Panc1 (cell line): ENCODE measurements around the gene PDE4C. TPM values are rescaled to one million over a fixed set of nuclear protein-coding genes. Genes with fewer than 3 reads are reported as not detected.

ENCODE experiments used
- ATAC-seq: fragments of 200-7000 bp; cut with Tn5 transposase; 2 replicates; pipeline ENCODE4 v1.9.1; 2020; ENCODE audit warnings: mild to moderate bottlenecking, moderate library complexity
- BruUV-seq: library from RNA; stranded (reverse); fragments of 400-500 nt; replicated peaks from 2 replicates; lab custom pipeline; 2021; lab: Mats Ljungman, UMichigan
- CTCF ChIA-PET: fragments of 300-600 bp; sonication (Branson Sonifier 250); formaldehyde crosslinking; loops from one replicate; lab custom pipeline; 2022; ENCODE audit warnings: antibody characterized with exemption; lab: Charles Lee
- POLR2A ChIA-PET: fragments of 300-600 bp; sonication (Branson Sonifier 250); formaldehyde crosslinking; loops from one replicate; lab custom pipeline; 2022; ENCODE audit warnings: antibody characterized with exemption; lab: Charles Lee
- DNase-seq: peaks from one replicate; pipeline ENCODE4 v3.0.0-alpha.2; 2010; ENCODE audit warnings: low read depth, low spot score
- H3K27ac ChIP-seq: 2 replicates; pipeline ENCODE4 v1.5.1; 2011; ENCODE audit warnings: mild to moderate bottlenecking, low read length, inconsistent platforms
- H3K27me3 ChIP-seq: fragments of 200-500 bp; sonication (Bioruptor generic); 2 replicates; pipeline ENCODE4 v1.6.0; 2014; ENCODE audit warnings: low read length, inconsistent platforms; ENCODE audit not compliant: control insufficient read depth, insufficient read depth
- H3K36me3 ChIP-seq: fragments of 200-500 bp; sonication (Bioruptor generic); 2 replicates; pipeline ENCODE4 v1.5.1; 2014; ENCODE audit warnings: inconsistent platforms, mild to moderate bottlenecking, low read length, moderate library complexity; ENCODE audit not compliant: control insufficient read depth, insufficient read depth
- H3K4me1 ChIP-seq: 2 replicates; pipeline ENCODE4 v1.5.1; 2011; ENCODE audit warnings: inconsistent platforms, mild to moderate bottlenecking, low read length, moderate library complexity; ENCODE audit not compliant: control insufficient read depth, insufficient read depth
- H3K4me3 ChIP-seq, 2 experiments: 2 replicates each; pipeline ENCODE4 v1.5.1; 2011 to 2012; ENCODE audit warnings: low read depth in 2 of 2, low read length in 2 of 2, mild to moderate bottlenecking in 2 of 2, inconsistent platforms in 1 of 2, moderate library complexity in 1 of 2
- H3K9me3 ChIP-seq: fragments of 200-500 bp; sonication (Bioruptor generic); 2 replicates; pipeline ENCODE4 v1.5.1; 2014; ENCODE audit warnings: low read depth, mild to moderate bottlenecking, inconsistent platforms, low read length, moderate library complexity; ENCODE audit not compliant: control insufficient read depth, insufficient read depth
- CTCF ChIP-seq: fragments of 450-650 bp; IDR thresholded peaks from 2 replicates; pipeline ENCODE4 v1.5.1; 2017; ENCODE audit warnings: mild to moderate bottlenecking
- POLR2AphosphoS5 ChIP-seq: IDR thresholded peaks from 2 replicates; pipeline ENCODE4 v1.6.1; 2012; ENCODE audit warnings: mild to moderate bottlenecking, low read depth, low read length, moderate library complexity
- REST ChIP-seq, 2 experiments: IDR thresholded peaks; 2 replicates each; pipeline ENCODE4 v1.6.1; 2011 to 2012; ENCODE audit warnings: low read depth in 2 of 2, control low read depth in 1 of 2, low read length in 1 of 2, mild to moderate bottlenecking in 1 of 2, moderate library complexity in 1 of 2; ENCODE audit not compliant: insufficient read depth in 1 of 2
- SIN3A ChIP-seq: IDR thresholded peaks from 2 replicates; pipeline ENCODE4 v1.6.1; 2012; ENCODE audit warnings: low read depth, mild to moderate bottlenecking, low read length, moderate library complexity, borderline replicate concordance; ENCODE audit not compliant: insufficient read depth
- TCF7L2 ChIP-seq: IDR thresholded peaks from 2 replicates; pipeline ENCODE4 v1.6.1; 2011; ENCODE audit warnings: mild to moderate bottlenecking, low read depth, low read length, inconsistent platforms
- in situ Hi-C: cut with HindIII; loops from 2 replicates; pipeline ENCODE4 v1.10.0; 2016; ENCODE audit warnings: low sequenced_read_pairs, low pct_unique_long_range_greater_than_20kb
- intact Hi-C: fragments of 100-400 bp; cut with micrococcal nuclease; formaldehyde crosslinking; loops from one replicate; pipeline ENCODE4 v1.10.0; 2022; ENCODE audit not compliant: unreplicated experiment
- total RNA-seq: library from RNA; stranded (reverse); gene quantifications from one replicate; pipeline ENCODE4 v1.2.1, GENCODE V29; 2021; ENCODE audit not compliant: unreplicated experiment

PDE4C gene
- total RNA-seq, 1 experiment from 2014 or later = 0.98 TPM

GRCh38 chr19:18253130-18253529, 26.9 kb upstream of the PDE4C start:
- no peaks in the 10 kb centered on the region for H3K27me3 ChIP-seq
- DNase-seq (no peak), ATAC-seq (no peak)
- in situ Hi-C loops (no loop called here), intact Hi-C loops (loop anchor here (5.0 kb wide), 1 partner anchor 46 kb away; no protein-coding TSS in a partner anchor)
- H3K4me1 ChIP-seq = no peaks in the 10 kb centered on the region
- no TSS peak for BruUV-seq
- H3K4me3 ChIP-seq = no peak overlapping the region
- ChIA-PET POLR2A (interaction anchor here (0.7 kb wide), 1 partner anchor 89 kb away, joined by 3 read pairs; no protein-coding TSS in a partner anchor), CTCF (interaction anchor here (0.6 to 1.4 kb wide), 3 partner anchors 10 to 51 kb away, joined by 3 to 4 read pairs (median 3); no protein-coding TSS in a partner anchor)
- no peaks in the 10 kb centered on the region for H3K36me3 ChIP-seq
- TF ChIP-seq REST (IDR thresholded peaks at IDR 0.05; ENCODE audit: insufficient read depth in 1 of 2, low read depth in 2 of 2, low read length in 1 of 2) (no peak), CTCF (no peak), SIN3A (no peak), TCF7L2 (no peak), POLR2AphosphoS5 (no peak)
- H3K27ac ChIP-seq = no peak overlapping the region
- no peaks in the 10 kb centered on the region for H3K9me3 ChIP-seq

- Histone ChIP-seq H3K27me3 (no peaks in the 10 kb centered on the region), H3K27ac (no peak overlapping the region), H3K9me3 (no peaks in the 10 kb centered on the region), H3K4me1 (no peaks in the 10 kb centered on the region), H3K4me3 (no peak overlapping the region), H3K36me3 (no peaks in the 10 kb centered on the region)
- TF ChIP-seq SIN3A (no peak), REST (IDR thresholded peaks at IDR 0.05; ENCODE audit: insufficient read depth in 1 of 2, low read depth in 2 of 2, low read length in 1 of 2) (no peak), TCF7L2 (no peak), POLR2AphosphoS5 (no peak), CTCF (no peak)
- intact Hi-C loops = loop anchor here (5.0 kb wide), 1 partner anchor 45 kb away; no protein-coding TSS in a partner anchor
- in situ Hi-C loops = no loop called here
- BruUV-seq = no TSS peak
- POLR2A ChIA-PET = interaction anchor here (0.5 kb wide), 3 partner anchors 146 to 355 kb away, joined by 3 to 5 read pairs (median 3); no protein-coding TSS in a partner anchor
- CTCF ChIA-PET = interaction anchor here (0.6 to 1.6 kb wide), 8 partner anchors 43 to 207 kb away, joined by 3 to 15 read pairs (median 4); no protein-coding TSS in a partner anchor
- DNase-seq (no peak), ATAC-seq (no peak)
Measured at GRCh38 chr19:18252370-18252717, 26.1 kb upstream of the PDE4C start.
